SK-N-MC (cell line): ENCODE measurements around the gene KLHDC2.

Experiments used
- EZH2 ChIP-seq: fragments of 200-600 bp; sonication (generic); IDR thresholded peaks from one replicate; pipeline ENCODE4 v1.6.1; 2017; ENCODE audit warnings: antibody characterized with exemption
- FOXP2 ChIP-seq: optimal IDR thresholded peaks from 2 replicates; pipeline ENCODE3; 2011; ENCODE audit warnings: mild to moderate bottlenecking, moderate library complexity; ENCODE audit not compliant: insufficient read depth; ENCODE audit errors: extremely low read length, control extremely low read depth
- POLR2AphosphoS5 ChIP-seq: IDR thresholded peaks from 2 replicates; pipeline ENCODE4 v1.6.1; 2012; ENCODE audit warnings: mild to moderate bottlenecking, low read depth, low read length, borderline replicate concordance

- TF ChIP-seq POLR2AphosphoS5 (no peak), EZH2 (no peak), FOXP2 (no peak)
Observed at GRCh38 chr14:49769581-49770211, 1.7 kb downstream of the KLHDC2 start.
